Sigmoid colon (tissue), 4 donors: ENCODE measurements around the gene F2R.

Experiments
- CTCF ChIP-seq, 4 experiments: fragments of 450-650 bp in 3 of 4; fragments of 200-600 bp in 1 of 4; IDR thresholded peaks; one replicate each; pipeline ENCODE4 v1.5.1; 2016 to 2019; ENCODE audit warnings: antibody characterized with exemption in 4 of 4, mild to moderate bottlenecking in 3 of 4, moderate library complexity in 2 of 4
- EP300 ChIP-seq, 4 donors: sonication (generic); formaldehyde crosslinking; IDR thresholded peaks; one replicate each; pipeline ENCODE4 v1.6.1; 2017; ENCODE audit warnings: antibody characterized with exemption in 4 of 4
- POLR2A ChIP-seq, 2 donors: fragments of 450-650 bp; IDR thresholded peaks; one replicate each; pipeline ENCODE4 v1.6.1; 2016; ENCODE audit warnings: antibody characterized with exemption in 2 of 2, mild to moderate bottlenecking in 2 of 2, moderate library complexity in 2 of 2
- POLR2AphosphoS5 ChIP-seq, 4 donors: sonication (generic); formaldehyde crosslinking; IDR thresholded peaks; one replicate each; pipeline ENCODE4 v1.6.1; 2017; ENCODE audit warnings: antibody characterized with exemption in 4 of 4

- no peak for TF ChIP-seq POLR2A (IDR thresholded peaks at IDR 0.05)
- no peak for TF ChIP-seq CTCF (IDR thresholded peaks at IDR 0.05)
- no peak for TF ChIP-seq POLR2AphosphoS5 (IDR thresholded peaks at IDR 0.05)
- TF ChIP-seq EP300 (IDR thresholded peaks at IDR 0.05) = no peak
Measured at GRCh38 chr5:76692274-76692540, 23.7 kb upstream of the F2R start.
